ENCODE data around the gene GABPB2.
A peak's percentile ranks its signal among the peaks of the same experiment; 100 is the strongest.

DNA sequence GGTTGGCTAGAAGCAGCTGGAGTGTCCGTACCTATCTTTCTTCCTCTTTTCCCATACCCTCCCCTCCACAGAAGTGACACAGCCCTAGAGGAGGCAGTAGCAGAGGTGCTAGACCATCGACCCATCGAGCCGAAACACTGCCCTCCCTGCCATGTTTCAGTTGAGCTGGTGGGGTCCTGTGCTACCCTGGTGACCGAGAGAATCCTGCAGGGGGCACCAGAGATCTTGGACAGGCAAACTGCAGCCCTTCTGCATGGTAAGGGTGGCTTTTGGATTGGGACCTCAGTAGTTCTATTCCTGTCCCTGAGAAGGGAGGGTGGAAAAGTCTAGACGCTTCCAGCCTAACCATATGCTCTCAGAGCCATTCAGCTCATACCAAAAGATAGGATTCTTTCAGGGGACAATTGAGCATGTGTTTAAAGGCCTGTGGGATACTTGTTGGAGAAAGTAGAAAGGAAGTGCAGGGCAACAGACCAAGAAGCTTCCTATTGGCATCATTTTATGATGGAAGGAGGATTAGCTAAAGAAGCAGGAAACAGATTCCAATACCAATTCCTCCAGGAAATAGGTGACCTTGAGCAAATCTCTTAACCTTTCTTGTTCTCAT, 45.9 kb upstream of the GABPB2 start:
- TF ChIP-seq, protein P1, sequence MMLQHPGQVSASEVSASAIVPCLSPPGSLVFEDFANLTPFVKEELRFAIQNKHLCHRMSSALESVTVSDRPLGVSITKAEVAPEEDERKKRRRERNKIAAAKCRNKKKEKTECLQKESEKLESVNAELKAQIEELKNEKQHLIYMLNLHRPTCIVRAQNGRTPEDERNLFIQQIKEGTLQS (IDR thresholded peaks at IDR 0.05) = no peak
- TF ChIP-seq, protein P2, sequence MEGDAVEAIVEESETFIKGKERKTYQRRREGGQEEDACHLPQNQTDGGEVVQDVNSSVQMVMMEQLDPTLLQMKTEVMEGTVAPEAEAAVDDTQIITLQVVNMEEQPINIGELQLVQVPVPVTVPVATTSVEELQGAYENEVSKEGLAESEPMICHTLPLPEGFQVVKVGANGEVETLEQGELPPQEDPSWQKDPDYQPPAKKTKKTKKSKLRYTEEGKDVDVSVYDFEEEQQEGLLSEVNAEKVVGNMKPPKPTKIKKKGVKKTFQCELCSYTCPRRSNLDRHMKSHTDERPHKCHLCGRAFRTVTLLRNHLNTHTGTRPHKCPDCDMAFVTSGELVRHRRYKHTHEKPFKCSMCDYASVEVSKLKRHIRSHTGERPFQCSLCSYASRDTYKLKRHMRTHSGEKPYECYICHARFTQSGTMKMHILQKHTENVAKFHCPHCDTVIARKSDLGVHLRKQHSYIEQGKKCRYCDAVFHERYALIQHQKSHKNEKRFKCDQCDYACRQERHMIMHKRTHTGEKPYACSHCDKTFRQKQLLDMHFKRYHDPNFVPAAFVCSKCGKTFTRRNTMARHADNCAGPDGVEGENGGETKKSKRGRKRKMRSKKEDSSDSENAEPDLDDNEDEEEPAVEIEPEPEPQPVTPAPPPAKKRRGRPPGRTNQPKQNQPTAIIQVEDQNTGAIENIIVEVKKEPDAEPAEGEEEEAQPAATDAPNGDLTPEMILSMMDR (IDR thresholded peaks at IDR 0.05; ENCODE audit: low read depth, low read length, missing input control) = peak; percentile 59
- peak; percentile 85 to 90 for TF ChIP-seq RAD21 (IDR thresholded peaks at IDR 0.05)
- no peak for TF ChIP-seq JUND (IDR thresholded peaks at IDR 0.05)
- no peak for TF ChIP-seq SP1 (IDR thresholded peaks at IDR 0.05)
- no peak for TF ChIP-seq GABPA (IDR thresholded peaks at IDR 0.05 in 1 of 2, conservative IDR thresholded peaks at IDR 0.05 in 1 of 2)
- TF ChIP-seq, protein P3, sequence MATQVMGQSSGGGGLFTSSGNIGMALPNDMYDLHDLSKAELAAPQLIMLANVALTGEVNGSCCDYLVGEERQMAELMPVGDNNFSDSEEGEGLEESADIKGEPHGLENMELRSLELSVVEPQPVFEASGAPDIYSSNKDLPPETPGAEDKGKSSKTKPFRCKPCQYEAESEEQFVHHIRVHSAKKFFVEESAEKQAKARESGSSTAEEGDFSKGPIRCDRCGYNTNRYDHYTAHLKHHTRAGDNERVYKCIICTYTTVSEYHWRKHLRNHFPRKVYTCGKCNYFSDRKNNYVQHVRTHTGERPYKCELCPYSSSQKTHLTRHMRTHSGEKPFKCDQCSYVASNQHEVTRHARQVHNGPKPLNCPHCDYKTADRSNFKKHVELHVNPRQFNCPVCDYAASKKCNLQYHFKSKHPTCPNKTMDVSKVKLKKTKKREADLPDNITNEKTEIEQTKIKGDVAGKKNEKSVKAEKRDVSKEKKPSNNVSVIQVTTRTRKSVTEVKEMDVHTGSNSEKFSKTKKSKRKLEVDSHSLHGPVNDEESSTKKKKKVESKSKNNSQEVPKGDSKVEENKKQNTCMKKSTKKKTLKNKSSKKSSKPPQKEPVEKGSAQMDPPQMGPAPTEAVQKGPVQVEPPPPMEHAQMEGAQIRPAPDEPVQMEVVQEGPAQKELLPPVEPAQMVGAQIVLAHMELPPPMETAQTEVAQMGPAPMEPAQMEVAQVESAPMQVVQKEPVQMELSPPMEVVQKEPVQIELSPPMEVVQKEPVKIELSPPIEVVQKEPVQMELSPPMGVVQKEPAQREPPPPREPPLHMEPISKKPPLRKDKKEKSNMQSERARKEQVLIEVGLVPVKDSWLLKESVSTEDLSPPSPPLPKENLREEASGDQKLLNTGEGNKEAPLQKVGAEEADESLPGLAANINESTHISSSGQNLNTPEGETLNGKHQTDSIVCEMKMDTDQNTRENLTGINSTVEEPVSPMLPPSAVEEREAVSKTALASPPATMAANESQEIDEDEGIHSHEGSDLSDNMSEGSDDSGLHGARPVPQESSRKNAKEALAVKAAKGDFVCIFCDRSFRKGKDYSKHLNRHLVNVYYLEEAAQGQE (IDR thresholded peaks at IDR 0.05) = no peak
- TF ChIP-seq EGR1 (IDR thresholded peaks at IDR 0.05; ENCODE audit: low read depth in 2 of 2) = no peak
- no peak for TF ChIP-seq TAF1 (conservative IDR thresholded peaks at IDR 0.05)
- no peak for TF ChIP-seq HNF4G (IDR thresholded peaks at IDR 0.05)
- TF ChIP-seq FOXA1 (IDR thresholded peaks at IDR 0.05) = no peak
- no peak for TF ChIP-seq MAX (IDR thresholded peaks at IDR 0.05)
- TF ChIP-seq, protein P4, sequence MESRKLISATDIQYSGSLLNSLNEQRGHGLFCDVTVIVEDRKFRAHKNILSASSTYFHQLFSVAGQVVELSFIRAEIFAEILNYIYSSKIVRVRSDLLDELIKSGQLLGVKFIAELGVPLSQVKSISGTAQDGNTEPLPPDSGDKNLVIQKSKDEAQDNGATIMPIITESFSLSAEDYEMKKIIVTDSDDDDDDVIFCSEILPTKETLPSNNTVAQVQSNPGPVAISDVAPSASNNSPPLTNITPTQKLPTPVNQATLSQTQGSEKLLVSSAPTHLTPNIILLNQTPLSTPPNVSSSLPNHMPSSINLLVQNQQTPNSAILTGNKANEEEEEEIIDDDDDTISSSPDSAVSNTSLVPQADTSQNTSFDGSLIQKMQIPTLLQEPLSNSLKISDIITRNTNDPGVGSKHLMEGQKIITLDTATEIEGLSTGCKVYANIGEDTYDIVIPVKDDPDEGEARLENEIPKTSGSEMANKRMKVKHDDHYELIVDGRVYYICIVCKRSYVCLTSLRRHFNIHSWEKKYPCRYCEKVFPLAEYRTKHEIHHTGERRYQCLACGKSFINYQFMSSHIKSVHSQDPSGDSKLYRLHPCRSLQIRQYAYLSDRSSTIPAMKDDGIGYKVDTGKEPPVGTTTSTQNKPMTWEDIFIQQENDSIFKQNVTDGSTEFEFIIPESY (IDR thresholded peaks at IDR 0.05) = no peak

Data from liver (tissue), 3 donors.